ENCODE results near the gene SPTB.

- TF ChIP-seq RCOR1 (conservative IDR thresholded peaks at IDR 0.05; ENCODE audit: low read depth, low read length), result no peak
- no peak for TF ChIP-seq CTCF (IDR thresholded peaks at IDR 0.05 in 2 of 3, conservative IDR thresholded peaks at IDR 0.05 in 1 of 3; ENCODE audit: control insufficient read depth in 2 of 3, extremely low read depth in 1 of 3, insufficient read depth in 1 of 3, low read depth in 3 of 3, low read length in 3 of 3)
- TF ChIP-seq EGR1 (IDR thresholded peaks at IDR 0.05; ENCODE audit: borderline replicate concordance in 1 of 2, low read depth in 2 of 2, low read length in 2 of 2), result no peak
- TF ChIP-seq E4F1 (IDR thresholded peaks at IDR 0.05; ENCODE audit: borderline replicate concordance, partially characterized antibody), result no peak
- TF ChIP-seq E2F4 (IDR thresholded peaks at IDR 0.05; ENCODE audit: low read depth, low read length), result no peak
- TF ChIP-seq POLR2AphosphoS5 (IDR thresholded peaks at IDR 0.05; ENCODE audit: low read length), result no peak
Measured at GRCh38 chr14:64815257-64815656, 64.5 kb downstream of the SPTB start.
